Ectodermal cell (in vitro differentiated cells): Measurements from ENCODE around the gene ANXA4.
A peak's percentile ranks its signal among the peaks of the same experiment; 100 is the strongest.

Experiments used
- H3K27ac ChIP-seq: 2 replicates; pipeline ENCODE4 v1.7.0; 2013; ENCODE audit warnings: mild to moderate bottlenecking, low read depth, low read length; ENCODE audit not compliant: insufficient read depth, poor library complexity, severe bottlenecking
- H3K27me3 ChIP-seq: 2 replicates; pipeline ENCODE4 v1.7.0; 2013; ENCODE audit warnings: mild to moderate bottlenecking, low read length; ENCODE audit not compliant: insufficient read depth, control insufficient read depth, poor library complexity, severe bottlenecking
- H3K36me3 ChIP-seq: one replicate; pipeline ENCODE4 v1.7.0; 2013; ENCODE audit warnings: low read length; ENCODE audit not compliant: control insufficient read depth, insufficient read depth
- H3K4me1 ChIP-seq: one replicate; pipeline ENCODE4 v1.7.0; 2013; ENCODE audit warnings: low read length; ENCODE audit not compliant: control insufficient read depth, insufficient read depth
- H3K4me3 ChIP-seq: 2 replicates; pipeline ENCODE4 v1.7.0; 2013; ENCODE audit warnings: low read depth, low read length, control low read depth; ENCODE audit not compliant: insufficient read depth
- H3K9me3 ChIP-seq: 2 replicates; pipeline ENCODE4 v1.7.0; 2013; ENCODE audit warnings: mild to moderate bottlenecking, low read length, moderate library complexity; ENCODE audit not compliant: control insufficient read depth
- WGBS, 2 experiments: methylation state at CpG; one replicate each; pipeline ENCODE4 v1.1.7; 2013; ENCODE audit warnings: missing lambda C conversion rate in 2 of 2; 5-methylcytosine and 5-hydroxymethylcytosine counted together

ANXA4 gene

DNA sequence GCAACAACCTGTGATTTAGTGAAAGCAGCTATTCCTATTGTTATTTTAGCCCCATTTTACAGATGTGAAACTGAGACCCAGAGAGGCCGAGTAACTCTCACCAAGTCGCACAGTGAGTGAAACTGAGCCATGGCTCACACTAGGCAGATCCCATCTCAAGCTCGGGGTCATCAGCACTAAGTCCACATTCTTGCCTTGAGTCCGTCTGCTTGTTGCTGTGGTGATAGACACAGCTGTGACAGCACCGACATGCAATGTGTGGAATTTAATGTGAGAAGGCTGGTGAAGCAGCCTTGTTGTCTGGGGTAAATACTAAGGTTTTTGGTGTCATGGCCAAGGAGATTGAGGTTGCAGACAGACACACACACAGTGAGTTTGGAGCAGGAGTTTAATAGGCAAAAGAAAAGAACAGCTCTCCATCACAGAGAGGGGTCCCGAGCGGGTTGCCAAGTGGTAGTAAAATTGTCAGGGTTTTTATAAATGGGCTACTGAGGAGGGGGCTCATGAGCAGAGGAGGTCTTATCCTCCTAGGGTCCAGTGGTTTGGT, 47.3 kb downstream of the ANXA4 start:
- no peaks in the 10 kb centered on the region for H3K36me3 ChIP-seq
- peak overlapping the region; percentile 62 for H3K27ac ChIP-seq
- WGBS, 2 experiments, result 83 to 86% methylated on average over 7 of the region's 7 CpGs
- no peaks in the 10 kb centered on the region for H3K27me3 ChIP-seq
- H3K4me3 ChIP-seq, result no peak overlapping the region
- no peaks in the 10 kb centered on the region for H3K9me3 ChIP-seq
- H3K4me1 ChIP-seq, result peaks cover 11% of the 10 kb centered on the region

DNA sequence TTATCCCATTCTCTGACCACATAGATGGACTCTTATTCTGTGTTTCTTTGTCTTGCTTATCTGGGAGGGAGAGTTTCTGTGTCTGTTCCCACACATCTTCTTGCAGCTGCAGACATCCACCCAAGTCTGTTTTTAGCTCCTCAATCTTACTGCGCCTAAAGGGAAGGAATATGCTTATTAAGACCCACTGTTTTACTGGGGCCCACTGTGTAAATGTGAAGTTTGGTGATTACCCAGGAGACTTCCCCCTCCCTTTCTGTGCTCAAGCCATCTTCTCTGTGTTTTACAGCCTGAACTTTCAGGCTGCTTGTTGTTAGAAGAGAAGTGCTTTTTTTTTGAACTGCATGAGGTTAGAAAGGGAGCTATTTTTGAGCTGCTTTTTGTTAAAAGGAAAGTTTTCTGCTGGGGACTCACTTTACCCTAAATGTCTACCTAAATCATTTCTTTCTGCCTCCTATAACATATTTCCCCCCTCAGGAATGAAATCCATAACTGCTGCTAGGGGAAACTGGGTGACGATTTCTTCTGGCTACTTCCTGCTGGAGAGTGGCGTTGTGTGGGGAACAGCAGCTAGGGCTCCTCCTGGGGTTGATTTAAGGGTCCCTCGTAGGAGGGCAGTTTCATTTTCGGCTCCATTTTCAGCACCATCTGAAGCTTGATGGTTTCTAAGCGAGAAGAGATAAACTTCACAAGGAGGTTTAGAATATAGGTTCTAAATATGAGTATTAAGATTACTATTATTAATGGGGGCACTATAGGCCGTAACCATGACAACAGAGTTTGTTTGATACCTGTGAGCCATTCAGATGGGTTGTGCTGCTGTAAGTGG, 48.1 kb downstream of the ANXA4 start:
- no peak overlapping the region for H3K4me3 ChIP-seq
- peaks cover 11% of the 10 kb centered on the region for H3K4me1 ChIP-seq
- no peaks in the 10 kb centered on the region for H3K27me3 ChIP-seq
- no peaks in the 10 kb centered on the region for H3K9me3 ChIP-seq
- H3K27ac ChIP-seq, result peak overlapping the region; percentile 62
- 76 to 80% methylated on average over 7 of the region's 7 CpGs for WGBS, 2 experiments
- no peaks in the 10 kb centered on the region for H3K36me3 ChIP-seq

DNA sequence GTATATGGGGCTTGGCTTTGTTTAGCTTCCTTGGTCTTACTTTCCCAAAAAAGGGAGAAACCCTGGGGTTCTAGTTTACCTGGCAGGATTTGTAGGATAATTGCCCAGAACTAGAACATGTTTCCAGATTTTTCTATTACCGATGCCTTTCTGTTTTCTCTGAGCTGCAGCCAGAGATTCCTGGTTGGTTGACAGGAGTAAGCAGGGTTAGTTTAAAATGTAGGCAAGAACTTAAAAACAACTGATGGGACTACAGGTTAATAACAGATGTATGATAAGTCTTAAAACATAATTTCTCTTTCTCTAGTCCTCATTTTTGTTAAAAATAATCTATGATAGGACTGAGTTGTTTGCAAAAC, 48.6 kb downstream of the ANXA4 start:
- no peaks in the 10 kb centered on the region for H3K36me3 ChIP-seq
- no peak overlapping the region for H3K4me3 ChIP-seq
- 95 to 100% methylated on average over 1 of the region's 1 CpG for WGBS, 2 experiments
- H3K9me3 ChIP-seq, result no peaks in the 10 kb centered on the region
- no peak overlapping the region for H3K27ac ChIP-seq
- H3K4me1 ChIP-seq, result peaks cover 11% of the 10 kb centered on the region
- no peaks in the 10 kb centered on the region for H3K27me3 ChIP-seq

DNA sequence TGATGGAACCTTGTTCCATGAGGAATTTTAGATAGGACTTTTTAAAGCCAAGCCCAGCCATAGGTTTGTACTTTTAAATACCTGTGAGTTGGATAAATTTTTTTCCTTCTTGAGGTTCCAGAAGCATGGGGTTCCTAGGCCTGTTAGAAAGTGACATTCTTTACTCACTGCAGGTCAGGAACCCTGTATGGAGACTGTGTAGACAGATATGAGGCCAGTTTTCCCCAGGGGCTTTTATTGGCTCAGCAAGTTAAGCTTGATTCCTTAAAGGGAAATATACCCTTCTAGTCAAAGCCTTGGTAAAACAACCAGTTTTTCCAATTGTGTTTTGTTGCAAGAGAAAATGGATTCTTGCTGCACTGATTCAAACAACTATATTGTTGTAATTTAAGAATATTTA, 49.1 kb downstream of the ANXA4 start:
- Histone ChIP-seq H3K4me3 (no peak overlapping the region), H3K27ac (no peak overlapping the region), H3K36me3 (no peaks in the 10 kb centered on the region), H3K27me3 (no peaks in the 10 kb centered on the region), H3K9me3 (no peaks in the 10 kb centered on the region), H3K4me1 (peaks cover 11% of the 10 kb centered on the region)

DNA sequence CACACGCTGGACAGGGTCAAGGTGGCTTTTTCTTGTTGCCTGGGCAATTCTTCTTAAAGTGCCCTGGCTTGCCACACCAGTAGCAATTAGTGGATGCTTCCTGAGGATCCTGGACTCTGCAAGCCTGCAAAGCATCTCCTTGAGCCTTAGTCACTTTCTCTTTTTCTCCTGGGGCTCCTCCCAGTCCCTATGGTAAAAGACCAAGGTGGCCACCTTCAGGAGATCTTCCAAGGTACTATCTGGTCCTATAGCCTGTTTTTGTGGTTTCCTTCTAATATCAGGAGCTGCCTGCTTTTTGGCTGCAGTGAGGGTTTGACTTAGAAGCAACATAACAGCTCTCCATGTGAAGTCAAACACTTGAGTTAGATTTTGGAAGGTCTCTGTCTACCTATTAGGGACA, 54.2 kb downstream of the ANXA4 start:
- no peaks in the 10 kb centered on the region for H3K27me3 ChIP-seq
- peaks cover 13% of the 10 kb centered on the region for H3K4me1 ChIP-seq
- H3K9me3 ChIP-seq, result no peaks in the 10 kb centered on the region
- 92 to 95% methylated on average over 1 of the region's 1 CpG for WGBS, 2 experiments
- H3K27ac ChIP-seq, result no peak overlapping the region
- H3K36me3 ChIP-seq, result no peaks in the 10 kb centered on the region
- H3K4me3 ChIP-seq, result no peak overlapping the region

DNA sequence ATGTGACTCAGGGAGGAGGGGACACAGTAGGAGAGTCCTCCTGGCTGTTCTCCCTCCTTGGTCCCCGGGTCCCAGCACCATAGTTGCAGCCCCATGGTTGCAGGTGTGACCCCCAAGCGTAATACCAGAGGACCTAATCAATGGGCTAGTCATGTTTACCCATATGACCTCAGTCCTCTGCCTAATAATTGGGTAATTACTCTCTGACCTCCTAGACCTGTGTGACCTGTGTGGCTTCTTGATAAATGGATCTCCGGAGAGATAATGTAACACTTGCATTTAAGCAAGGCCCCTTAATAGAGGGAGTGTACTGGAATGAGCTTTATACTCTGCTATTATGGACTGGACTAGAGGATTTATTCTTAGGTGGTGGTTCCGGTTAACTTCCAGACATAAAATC, 55.3 kb downstream of the ANXA4 start:
- Histone ChIP-seq H3K36me3 (no peaks in the 10 kb centered on the region), H3K9me3 (no peaks in the 10 kb centered on the region), H3K4me3 (no peak overlapping the region), H3K4me1 (peaks cover 16% of the 10 kb centered on the region), H3K27me3 (no peaks in the 10 kb centered on the region), H3K27ac (no peak overlapping the region)
- WGBS, 2 experiments, result 86 to 89% methylated on average over 3 to 4 of the region's 4 CpGs

DNA sequence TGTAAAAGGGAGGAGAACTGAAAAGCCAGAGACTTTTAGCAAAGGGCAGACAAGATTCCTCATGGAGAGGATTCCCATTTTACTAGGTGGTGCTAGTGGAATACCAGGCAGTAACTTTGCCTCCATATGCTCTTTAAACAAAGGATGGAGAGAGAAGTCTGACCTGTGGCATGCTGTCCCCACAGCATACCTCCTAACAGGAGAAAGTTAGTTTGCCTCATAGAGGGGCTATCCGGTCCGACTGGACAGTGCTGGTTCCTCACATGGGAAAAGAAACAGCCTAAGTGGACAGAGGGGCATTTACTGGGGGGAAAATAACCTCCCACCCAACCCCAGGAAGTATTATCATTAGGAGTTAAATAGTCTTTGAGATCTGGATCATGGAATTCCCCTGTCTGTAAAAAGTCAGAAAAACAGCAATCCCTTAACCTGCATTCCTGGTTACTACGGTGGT, 55.9 kb downstream of the ANXA4 start:
- Histone ChIP-seq H3K4me1 (peaks cover 16% of the 10 kb centered on the region), H3K27ac (no peak overlapping the region), H3K9me3 (no peaks in the 10 kb centered on the region), H3K27me3 (no peaks in the 10 kb centered on the region), H3K4me3 (no peak overlapping the region), H3K36me3 (no peaks in the 10 kb centered on the region)
- 94 to 95% methylated on average over 1 to 3 of the region's 3 CpGs for WGBS, 2 experiments

DNA sequence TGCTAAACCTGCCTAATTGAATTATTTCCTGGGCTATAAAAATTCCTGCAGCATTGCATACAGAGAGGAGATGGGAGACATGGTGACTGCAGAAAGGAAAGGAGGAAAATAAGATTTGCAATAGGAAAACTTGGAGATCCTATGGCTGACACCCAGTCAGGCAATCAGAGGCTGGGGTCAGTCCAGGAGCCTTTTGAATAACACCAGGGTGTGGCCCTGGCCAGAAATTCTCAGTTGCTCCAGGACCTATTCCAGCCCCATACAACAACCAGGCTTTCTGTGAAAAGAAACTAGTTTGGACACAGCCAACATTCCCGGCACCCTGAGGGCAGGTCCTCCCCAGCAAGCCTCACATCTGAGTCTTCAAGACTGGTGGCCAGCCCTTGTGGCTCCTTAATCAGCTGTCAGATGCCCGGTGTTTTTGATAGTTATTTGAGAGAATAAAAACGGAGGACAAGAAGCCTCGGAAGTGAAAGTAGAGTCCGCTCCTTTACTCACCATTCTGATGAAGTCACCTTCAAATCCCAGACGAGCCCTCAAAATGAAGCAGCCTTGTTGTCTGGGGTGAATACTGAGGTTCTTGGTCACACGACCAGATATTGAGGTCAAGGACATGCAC, 56.5 kb downstream of the ANXA4 start:
- Histone ChIP-seq H3K27me3 (no peaks in the 10 kb centered on the region), H3K27ac (no peak overlapping the region), H3K4me1 (peaks cover 16% of the 10 kb centered on the region), H3K9me3 (no peaks in the 10 kb centered on the region), H3K36me3 (no peaks in the 10 kb centered on the region), H3K4me3 (no peak overlapping the region)
- 81% methylated on average over 7 of the region's 7 CpGs for WGBS, 2 experiments

DNA sequence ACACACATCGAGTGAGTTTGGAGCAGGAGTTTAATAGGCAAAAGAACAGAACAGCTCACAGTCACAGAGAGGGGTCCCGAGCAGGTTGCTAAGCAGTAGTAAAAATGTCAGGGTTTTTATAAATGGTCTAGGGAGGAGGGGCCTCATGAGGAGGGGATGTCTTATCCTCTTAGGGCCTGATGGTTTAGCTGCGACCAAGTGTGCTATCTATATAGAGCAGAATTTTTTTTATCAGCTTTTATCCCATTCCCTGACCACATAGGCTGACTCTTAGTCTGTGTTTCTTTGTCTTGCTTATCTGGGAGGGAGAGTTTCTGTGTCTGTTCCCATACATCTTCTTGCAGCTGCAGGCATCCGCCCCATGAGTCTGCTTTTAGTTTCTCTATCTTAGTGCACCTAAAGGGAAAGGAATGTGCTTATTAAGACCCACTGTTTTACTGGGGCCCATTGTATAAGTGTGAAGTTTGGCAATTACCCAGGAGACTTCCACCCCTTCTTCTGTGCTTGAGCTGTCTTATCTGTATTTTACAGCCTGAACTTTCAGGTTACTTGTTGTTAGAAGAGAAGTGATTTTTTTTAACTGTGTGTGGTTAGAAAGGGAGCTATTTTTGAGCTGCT, 57.1 kb downstream of the ANXA4 start:
- H3K4me1 ChIP-seq, result peaks cover 16% of the 10 kb centered on the region
- H3K9me3 ChIP-seq, result no peaks in the 10 kb centered on the region
- H3K36me3 ChIP-seq, result no peaks in the 10 kb centered on the region
- WGBS, 2 experiments, result 63 to 77% methylated on average over 4 of the region's 4 CpGs
- peak overlapping the region; percentile 12 for H3K27ac ChIP-seq
- no peaks in the 10 kb centered on the region for H3K27me3 ChIP-seq
- H3K4me3 ChIP-seq, result no peak overlapping the region

DNA sequence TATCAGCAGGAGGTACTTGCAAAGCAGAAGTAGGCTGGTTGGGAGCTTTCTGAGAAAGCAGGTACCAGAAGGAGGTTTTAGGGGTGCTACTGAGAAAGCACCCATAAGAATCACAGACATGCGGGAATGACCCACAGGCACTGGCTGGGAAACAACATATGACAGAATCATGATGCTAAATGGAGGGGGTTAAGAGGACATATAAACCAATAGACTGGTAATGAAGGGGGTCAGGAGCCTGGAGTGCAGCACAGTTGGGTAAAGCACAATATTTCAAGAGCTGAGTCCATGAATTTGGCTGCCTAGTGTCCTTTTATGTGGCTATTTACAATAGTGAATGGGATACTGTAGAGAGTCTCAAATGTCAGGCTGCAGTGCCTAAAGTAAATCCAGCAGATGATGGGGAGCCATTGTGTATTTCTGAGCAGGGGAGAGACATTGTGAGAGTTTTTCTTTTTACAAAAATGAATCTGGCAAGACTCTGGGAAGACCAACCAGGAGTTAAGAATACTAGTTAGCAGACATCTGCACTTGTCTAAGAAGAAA, 59.9 kb downstream of the ANXA4 start:
- Histone ChIP-seq H3K9me3 (no peaks in the 10 kb centered on the region), H3K4me3 (no peak overlapping the region), H3K4me1 (peaks cover 16% of the 10 kb centered on the region), H3K27me3 (no peaks in the 10 kb centered on the region), H3K27ac (no peak overlapping the region), H3K36me3 (no peaks in the 10 kb centered on the region)
- 95% methylated on average over 1 of the region's 1 CpG for WGBS, 2 experiments
